ENCODE measurements around the gene TSPAN14. TPM values are rescaled to one million over a fixed set of nuclear protein-coding genes. Genes with fewer than 3 reads are reported as not detected.

Gene TSPAN14
- total and polyA plus RNA-seq, 5 donors from 2014 or later, result 157 to 270 (median 190) TPM

- Mint-ChIP-seq H3K27ac (no peak overlapping the region), H3K27me3 (peaks cover 24% of the 10 kb centered on the region), H3K9me3 (no peaks in the 10 kb centered on the region), H3K4me3 (no peak overlapping the region), H3K4me1 (peaks cover 0 to 4% (median 0%) of the 10 kb centered on the region in 4 donors), H3K36me3 (no peaks in the 10 kb centered on the region)
- Histone ChIP-seq H3K27me3 (ENCODE audit: control insufficient read depth, insufficient read depth, low read length) (no peaks in the 10 kb centered on the region), H3K27ac (ENCODE audit: insufficient read depth, low read length, poor library complexity, severe bottlenecking) (no peak overlapping the region), H3K4me1 (ENCODE audit: control insufficient read depth, insufficient read depth, low read length, poor library complexity, severe bottlenecking) (no peaks in the 10 kb centered on the region), H3K36me3 (ENCODE audit: control insufficient read depth, insufficient read depth, low read length) (no peaks in the 10 kb centered on the region), H3K4me3 (ENCODE audit: low read depth, low read length) (no peak overlapping the region), H3K9me3 (ENCODE audit: control insufficient read depth in 2 of 2, low read length in 2 of 2) (no peaks in the 10 kb centered on the region)
- no peak for DNase-seq
- ATAC-seq (ENCODE audit: low read depth in 2 of 2), result no peak
Measured at GRCh38 chr10:80544316-80544953, 90.3 kb downstream of the TSPAN14 start.

GRCh38 chr10:80545258-80545881 is 91.3 kb downstream of the TSPAN14 start:
- no peak overlapping the region for H3K27ac ChIP-seq (ENCODE audit: insufficient read depth, low read length, poor library complexity, severe bottlenecking)
- H3K27ac Mint-ChIP-seq, result no peak overlapping the region
- H3K36me3 ChIP-seq (ENCODE audit: control insufficient read depth, insufficient read depth, low read length), result no peaks in the 10 kb centered on the region
- H3K9me3 Mint-ChIP-seq, result no peaks in the 10 kb centered on the region
- no peak overlapping the region for H3K4me3 Mint-ChIP-seq
- H3K4me1 ChIP-seq (ENCODE audit: control insufficient read depth, insufficient read depth, low read length, poor library complexity, severe bottlenecking), result no peaks in the 10 kb centered on the region
- H3K9me3 ChIP-seq (ENCODE audit: control insufficient read depth in 2 of 2, low read length in 2 of 2), result no peaks in the 10 kb centered on the region
- H3K36me3 Mint-ChIP-seq, result no peaks in the 10 kb centered on the region
- no peak for ATAC-seq (ENCODE audit: low read depth in 2 of 2)
- DNase-seq, result no peak
- peaks cover 24% of the 10 kb centered on the region for H3K27me3 Mint-ChIP-seq
- no peak overlapping the region for H3K4me3 ChIP-seq (ENCODE audit: low read depth, low read length)
- H3K27me3 ChIP-seq (ENCODE audit: control insufficient read depth, insufficient read depth, low read length), result no peaks in the 10 kb centered on the region
- peaks cover 0 to 4% (median 0%) of the 10 kb centered on the region in 4 donors for H3K4me1 Mint-ChIP-seq

GRCh38 chr10:80552151-80552646 is 98.1 kb downstream of the TSPAN14 start:
- H3K27me3 Mint-ChIP-seq, result peaks cover 27% of the 10 kb centered on the region
- H3K36me3 ChIP-seq (ENCODE audit: control insufficient read depth, insufficient read depth, low read length), result no peaks in the 10 kb centered on the region
- no peaks in the 10 kb centered on the region for H3K4me1 Mint-ChIP-seq
- H3K27ac ChIP-seq (ENCODE audit: insufficient read depth, low read length, poor library complexity, severe bottlenecking), result no peak overlapping the region
- no peak overlapping the region for H3K27ac Mint-ChIP-seq
- H3K27me3 ChIP-seq (ENCODE audit: control insufficient read depth, insufficient read depth, low read length), result no peaks in the 10 kb centered on the region
- H3K4me1 ChIP-seq (ENCODE audit: control insufficient read depth, insufficient read depth, low read length, poor library complexity, severe bottlenecking), result no peaks in the 10 kb centered on the region
- H3K9me3 Mint-ChIP-seq, result no peaks in the 10 kb centered on the region
- DNase-seq (no peak), ATAC-seq (ENCODE audit: low read depth in 2 of 2) (no peak)
- no peaks in the 10 kb centered on the region for H3K36me3 Mint-ChIP-seq
- no peak overlapping the region for H3K4me3 ChIP-seq (ENCODE audit: low read depth, low read length)
- no peaks in the 10 kb centered on the region for H3K9me3 ChIP-seq (ENCODE audit: control insufficient read depth in 2 of 2, low read length in 2 of 2)
- no peak overlapping the region for H3K4me3 Mint-ChIP-seq

- Mint-ChIP-seq H3K4me1 (no peaks in the 10 kb centered on the region), H3K27ac (no peak overlapping the region), H3K9me3 (no peaks in the 10 kb centered on the region), H3K27me3 (peaks cover 28% of the 10 kb centered on the region), H3K4me3 (no peak overlapping the region), H3K36me3 (no peaks in the 10 kb centered on the region)
- ATAC-seq (ENCODE audit: low read depth in 2 of 2) (no peak), DNase-seq (no peak)
- no peaks in the 10 kb centered on the region for H3K9me3 ChIP-seq (ENCODE audit: control insufficient read depth in 2 of 2, low read length in 2 of 2)
- H3K27ac ChIP-seq (ENCODE audit: insufficient read depth, low read length, poor library complexity, severe bottlenecking), result no peak overlapping the region
- H3K4me3 ChIP-seq (ENCODE audit: low read depth, low read length), result no peak overlapping the region
- no peaks in the 10 kb centered on the region for H3K4me1 ChIP-seq (ENCODE audit: control insufficient read depth, insufficient read depth, low read length, poor library complexity, severe bottlenecking)
- H3K36me3 ChIP-seq (ENCODE audit: control insufficient read depth, insufficient read depth, low read length), result no peaks in the 10 kb centered on the region
- H3K27me3 ChIP-seq (ENCODE audit: control insufficient read depth, insufficient read depth, low read length), result peaks cover under 1% of the 10 kb centered on the region
Measured at GRCh38 chr10:80553436-80553835, 99.3 kb downstream of the TSPAN14 start.

GRCh38 chr10:80554050-80554449 is 99.9 kb downstream of the TSPAN14 start:
- no peak overlapping the region for H3K4me3 Mint-ChIP-seq
- DNase-seq, result no peak
- Histone ChIP-seq H3K9me3 (ENCODE audit: control insufficient read depth in 2 of 2, low read length in 2 of 2) (no peaks in the 10 kb centered on the region), H3K4me1 (ENCODE audit: control insufficient read depth, insufficient read depth, low read length, poor library complexity, severe bottlenecking) (no peaks in the 10 kb centered on the region), H3K36me3 (ENCODE audit: control insufficient read depth, insufficient read depth, low read length) (no peaks in the 10 kb centered on the region), H3K27me3 (ENCODE audit: control insufficient read depth, insufficient read depth, low read length) (peaks cover 3% of the 10 kb centered on the region), H3K27ac (ENCODE audit: insufficient read depth, low read length, poor library complexity, severe bottlenecking) (no peak overlapping the region), H3K4me3 (ENCODE audit: low read depth, low read length) (no peak overlapping the region)
- H3K36me3 Mint-ChIP-seq, result no peaks in the 10 kb centered on the region
- no peaks in the 10 kb centered on the region for H3K4me1 Mint-ChIP-seq
- no peak for ATAC-seq (ENCODE audit: low read depth in 2 of 2)
- peaks cover 28% of the 10 kb centered on the region for H3K27me3 Mint-ChIP-seq
- no peak overlapping the region for H3K27ac Mint-ChIP-seq
- no peaks in the 10 kb centered on the region for H3K9me3 Mint-ChIP-seq

- H3K4me3 Mint-ChIP-seq, result no peak overlapping the region
- H3K9me3 ChIP-seq (ENCODE audit: control insufficient read depth in 2 of 2, low read length in 2 of 2), result no peaks in the 10 kb centered on the region
- H3K9me3 Mint-ChIP-seq, result no peaks in the 10 kb centered on the region
- H3K36me3 Mint-ChIP-seq, result no peaks in the 10 kb centered on the region
- no peaks in the 10 kb centered on the region for H3K36me3 ChIP-seq (ENCODE audit: control insufficient read depth, insufficient read depth, low read length)
- no peak overlapping the region for H3K4me3 ChIP-seq (ENCODE audit: low read depth, low read length)
- H3K4me1 Mint-ChIP-seq, result no peaks in the 10 kb centered on the region
- H3K27ac Mint-ChIP-seq, result no peak overlapping the region
- H3K27me3 ChIP-seq (ENCODE audit: control insufficient read depth, insufficient read depth, low read length), result peaks cover 3% of the 10 kb centered on the region
- ATAC-seq (ENCODE audit: low read depth in 2 of 2), result no peak
- H3K27ac ChIP-seq (ENCODE audit: insufficient read depth, low read length, poor library complexity, severe bottlenecking), result no peak overlapping the region
- peaks cover 28% of the 10 kb centered on the region for H3K27me3 Mint-ChIP-seq
- DNase-seq, result no peak
- H3K4me1 ChIP-seq (ENCODE audit: control insufficient read depth, insufficient read depth, low read length, poor library complexity, severe bottlenecking), result no peaks in the 10 kb centered on the region
Measured at GRCh38 chr10:80555415-80555814, 101.3 kb downstream of the TSPAN14 start.

- Histone ChIP-seq H3K27ac (ENCODE audit: insufficient read depth, low read length, poor library complexity, severe bottlenecking) (no peak overlapping the region), H3K9me3 (ENCODE audit: control insufficient read depth in 2 of 2, low read length in 2 of 2) (no peaks in the 10 kb centered on the region), H3K4me3 (ENCODE audit: low read depth, low read length) (no peak overlapping the region), H3K27me3 (ENCODE audit: control insufficient read depth, insufficient read depth, low read length) (peaks cover 3% of the 10 kb centered on the region), H3K36me3 (ENCODE audit: control insufficient read depth, insufficient read depth, low read length) (no peaks in the 10 kb centered on the region), H3K4me1 (ENCODE audit: control insufficient read depth, insufficient read depth, low read length, poor library complexity, severe bottlenecking) (no peaks in the 10 kb centered on the region)
- Mint-ChIP-seq H3K9me3 (peaks cover 0 to 2% (median 0%) of the 10 kb centered on the region in 7 donors), H3K27ac (no peak overlapping the region), H3K4me3 (no peak overlapping the region), H3K27me3 (peaks cover 21% of the 10 kb centered on the region), H3K36me3 (no peaks in the 10 kb centered on the region), H3K4me1 (no peaks in the 10 kb centered on the region)
- ATAC-seq (ENCODE audit: low read depth in 2 of 2) (no peak), DNase-seq (no peak)
Measured at GRCh38 chr10:80561950-80562349, 107.8 kb downstream of the TSPAN14 start.

GRCh38 chr10:80567292-80567691 is 113.2 kb downstream of the TSPAN14 start:
- no peaks in the 10 kb centered on the region for H3K36me3 ChIP-seq (ENCODE audit: control insufficient read depth, insufficient read depth, low read length)
- Mint-ChIP-seq H3K27me3 (peaks cover 27% of the 10 kb centered on the region), H3K4me1 (no peaks in the 10 kb centered on the region), H3K4me3 (no peak overlapping the region), H3K9me3 (peaks cover 0 to 2% (median 0%) of the 10 kb centered on the region in 7 donors), H3K36me3 (peaks cover 3% of the 10 kb centered on the region), H3K27ac (no peak overlapping the region)
- H3K27me3 ChIP-seq (ENCODE audit: control insufficient read depth, insufficient read depth, low read length), result no peaks in the 10 kb centered on the region
- no peaks in the 10 kb centered on the region for H3K9me3 ChIP-seq (ENCODE audit: control insufficient read depth in 2 of 2, low read length in 2 of 2)
- no peak for DNase-seq
- no peak for ATAC-seq (ENCODE audit: low read depth in 2 of 2)
- no peak overlapping the region for H3K4me3 ChIP-seq (ENCODE audit: low read depth, low read length)
- no peaks in the 10 kb centered on the region for H3K4me1 ChIP-seq (ENCODE audit: control insufficient read depth, insufficient read depth, low read length, poor library complexity, severe bottlenecking)
- no peak overlapping the region for H3K27ac ChIP-seq (ENCODE audit: insufficient read depth, low read length, poor library complexity, severe bottlenecking)
